SK-N-SH (cell line): ENCODE measurements around the gene SLC10A7. TPM values are rescaled to one million over a fixed set of nuclear protein-coding genes. Genes with fewer than 3 reads are reported as not detected.

ENCODE experiments used
- CTCF ChIA-PET: fragments of 300-600, 350-600 bp; formaldehyde crosslinking; extraction: SDS; loops from one replicate; lab custom pipeline; 2021; lab: Yijun Ruan, JAX
- POLR2A ChIA-PET: fragments of 350-600 bp; sonication (Branson Sonifier 250); formaldehyde crosslinking; extraction: SDS; loops from one replicate; lab custom pipeline; 2020; ENCODE audit warnings: antibody characterized with exemption, inconsistent platforms; lab: Yijun Ruan, JAX
- DNase-seq: peaks from one replicate; pipeline ENCODE4 v3.0.0; 2012
- H2AFZ ChIP-seq: fragments of 200-600 bp; sonication (generic); 2 replicates; pipeline ENCODE4 v1.8.1; 2016; ENCODE audit warnings: antibody characterized with exemption, mild to moderate bottlenecking, low read depth
- H3F3A ChIP-seq: fragments of 200-600 bp; sonication (generic); replicated peaks from 2 replicates; pipeline ENCODE3; 2016; ENCODE audit warnings: antibody characterized with exemption, mild to moderate bottlenecking; ENCODE audit not compliant: insufficient read depth
- H3K27ac ChIP-seq, 2 experiments: fragments of 200-500 bp in 1 of 2; fragments of 200-600 bp in 1 of 2; sonication (Bioruptor generic) in 1 of 2; sonication (generic), shearing (Covaris generic) in 1 of 2; 2 replicates each; pipeline versions ENCODE4 v1.5.1 to v1.6.1; 2014 to 2016; ENCODE audit warnings: low read depth in 2 of 2, inconsistent platforms in 1 of 2, low read length in 1 of 2, mild to moderate bottlenecking in 1 of 2, mixed read lengths in 1 of 2
- H3K27me3 ChIP-seq: fragments of 200-600 bp; sonication (generic), shearing (Covaris generic); 2 replicates; pipeline ENCODE4 v1.6.1; 2016; ENCODE audit warnings: mixed run types; ENCODE audit not compliant: insufficient read depth
- H3K36me3 ChIP-seq, 2 experiments: fragments of 200-500 bp in 1 of 2; fragments of 200-600 bp in 1 of 2; sonication (Bioruptor generic) in 1 of 2; sonication (generic) in 1 of 2; replicated peaks in 1 of 2; 2 replicates each; pipeline versions ENCODE3 to v1.5.1; 2014 to 2016; ENCODE audit warnings: low read length in 1 of 2, mild to moderate bottlenecking in 1 of 2; ENCODE audit not compliant: insufficient read depth in 2 of 2, control insufficient read depth in 1 of 2
- H3K4me1 ChIP-seq, 2 experiments: fragments of 200-500 bp in 1 of 2; fragments of 200-600 bp in 1 of 2; sonication (Bioruptor generic) in 1 of 2; sonication (generic), shearing (Covaris generic) in 1 of 2; 2 replicates each; pipeline versions ENCODE4 v1.5.1 to v1.6.1; 2014 to 2016; ENCODE audit warnings: low read depth in 1 of 2, low read length in 1 of 2, mixed run types in 1 of 2; ENCODE audit not compliant: insufficient read depth in 2 of 2, control insufficient read depth in 1 of 2
- H3K4me2 ChIP-seq: fragments of 200-600 bp; sonication (generic), shearing (Covaris generic); 2 replicates; pipeline ENCODE4 v1.6.1; 2017; ENCODE audit warnings: mixed run types
- H3K4me3 ChIP-seq, 2 experiments: fragments of 200-500 bp in 1 of 2; fragments of 200-600 bp in 1 of 2; sonication (Bioruptor generic) in 1 of 2; sonication (generic), shearing (Covaris generic) in 1 of 2; 2 replicates each; pipeline versions ENCODE4 v1.5.1 to v1.8.1; 2014 to 2016; ENCODE audit warnings: low read depth in 2 of 2, inconsistent platforms in 1 of 2, low read length in 1 of 2, mild to moderate bottlenecking in 1 of 2, mixed read lengths in 1 of 2, moderate library complexity in 1 of 2
- H3K79me2 ChIP-seq: fragments of 200-600 bp; sonication (generic); 2 replicates; pipeline ENCODE4 v1.8.1; 2017; ENCODE audit warnings: mild to moderate bottlenecking; ENCODE audit not compliant: insufficient read depth
- H3K9ac ChIP-seq: fragments of 200-600 bp; sonication (generic); 2 replicates; pipeline ENCODE4 v1.6.1; 2017; ENCODE audit warnings: mixed run types
- H3K9me2 ChIP-seq: fragments of 200-600 bp; sonication (generic); 2 replicates; pipeline ENCODE4 v1.6.1; 2017; ENCODE audit warnings: mixed run types
- H3K9me3 ChIP-seq: fragments of 200-600 bp; sonication (generic); 2 replicates; pipeline ENCODE4 v1.6.1; 2017; ENCODE audit warnings: mixed run types, mild to moderate bottlenecking, moderate library complexity
- H4K20me1 ChIP-seq: fragments of 200-600 bp; sonication (generic); 2 replicates; pipeline ENCODE4 v1.6.1; 2017; ENCODE audit warnings: mild to moderate bottlenecking, mixed run types; ENCODE audit not compliant: insufficient read depth
- CHD2 ChIP-seq: fragments of 150-350 bp; IDR thresholded peaks from 2 replicates; pipeline ENCODE4 v1.6.1; 2018; ENCODE audit warnings: low read length; ENCODE audit not compliant: partially characterized antibody
- ELF1 ChIP-seq: IDR thresholded peaks from 2 replicates; pipeline ENCODE4 v1.4.0; 2012
- EZH2phosphoT487 ChIP-seq: fragments of 200-600 bp; sonication (generic); IDR thresholded peaks from 2 replicates; pipeline ENCODE4 v1.6.1; 2017; ENCODE audit warnings: low read depth, mixed run types, mild to moderate bottlenecking, antibody characterized with exemption, moderate library complexity, borderline replicate concordance
- FOXM1 ChIP-seq: IDR thresholded peaks from 2 replicates; pipeline ENCODE4 v1.4.0; 2012; ENCODE audit warnings: low read depth, mild to moderate bottlenecking
- GATA2 ChIP-seq: sonication (generic); formaldehyde crosslinking; IDR thresholded peaks from 2 replicates; pipeline ENCODE4 v1.5.0; 2020; ENCODE audit warnings: mild to moderate bottlenecking, missing genetic modification reagents
- IRF3 ChIP-seq: fragments of 150-350 bp; IDR thresholded peaks from 2 replicates; pipeline ENCODE4 v1.6.1; 2016; ENCODE audit warnings: mild to moderate bottlenecking, low read depth, low read length
- MAX ChIP-seq: IDR thresholded peaks from 2 replicates; pipeline ENCODE4 v1.4.0; 2012; ENCODE audit warnings: low read depth
- PBX3 ChIP-seq: IDR thresholded peaks from 2 replicates; pipeline ENCODE4; 2012
- RCOR1 ChIP-seq: fragments of 150-350 bp; IDR thresholded peaks from 2 replicates; pipeline ENCODE4 v1.6.1; 2017; ENCODE audit warnings: antibody characterized with exemption, low read length
- RXRA ChIP-seq: IDR thresholded peaks from 2 replicates; pipeline ENCODE4 v1.4.0; 2012; ENCODE audit warnings: low read depth, mild to moderate bottlenecking, borderline replicate concordance
- SIN3A ChIP-seq: IDR thresholded peaks from 2 replicates; pipeline ENCODE4 v1.6.1; 2012; ENCODE audit warnings: low read depth, mild to moderate bottlenecking, low read length, moderate library complexity, borderline replicate concordance
- TCF12 ChIP-seq: IDR thresholded peaks from 2 replicates; pipeline ENCODE4 v1.4.0; 2012
- USF2 ChIP-seq: fragments of 150-350 bp; IDR thresholded peaks from 2 replicates; pipeline ENCODE4 v1.6.1; 2017; ENCODE audit warnings: antibody characterized with exemption, low read length, low read depth, borderline replicate concordance
- ZBTB33 ChIP-seq: IDR thresholded peaks from 2 replicates; pipeline ENCODE4 v1.4.0; 2012; ENCODE audit warnings: low read depth, borderline replicate concordance
- WGBS: methylation state at CpG from one replicate; pipeline ENCODE4 v1.1.6; 2017; ENCODE audit warnings: low lambda C conversion rate; 5-methylcytosine and 5-hydroxymethylcytosine counted together
- polyA plus RNA-seq, 3 experiments: library from polyadenylated mRNA; depleted of rRNA; stranded (reverse); fragments of >200 nt; gene quantifications; 2 replicates each; pipeline ENCODE4 v1.2.3, GENCODE V29; 2012

SLC10A7 gene
- polyA plus RNA-seq, 1 of the 3 experiments (the other 2 are of a cell fraction), result 3.3 TPM

- POLR2A ChIA-PET, result no interaction called here
- no peak for TF ChIP-seq GATA2 (CRISPR knock-in tag)
- TF ChIP-seq PBX3, result no peak
- no peak for TF ChIP-seq CHD2
- TF ChIP-seq USF2, result no peak
- no peak for TF ChIP-seq MAX
- TF ChIP-seq RCOR1, result no peak
- TF ChIP-seq FOXM1, result no peak
- no peak for TF ChIP-seq ELF1
- no peak for TF ChIP-seq SIN3A
- TF ChIP-seq EZH2phosphoT487, result no peak
- no peak for TF ChIP-seq ZBTB33
- no peak for TF ChIP-seq TCF12
- TF ChIP-seq IRF3, result no peak
- TF ChIP-seq RXRA, result no peak
- TF ChIP-seq, all 33 proteins: peak for 0
- CTCF ChIA-PET, result interaction anchor here (0.9 kb wide), 1 partner anchor 66 kb away, joined by 3 read pairs; no protein-coding TSS in a partner anchor
Measured at GRCh38 chr4:146407669-146408084, 114.1 kb downstream of the SLC10A7 start.

More at GRCh38 chr4:146407669-146408084, 114.1 kb downstream of the SLC10A7 start:
- no peak overlapping the region for H3K9ac ChIP-seq
- DNase-seq, result no peak
- H3K4me2 ChIP-seq, result no peak overlapping the region
- no peak overlapping the region for H3K4me3 ChIP-seq
- no peak overlapping the region for H3K27ac ChIP-seq
- peaks cover 0 to 6% of the 10 kb centered on the region in 2 experiments; a peak in 1 of 4 replicates for H3K4me1 ChIP-seq
- no peaks in the 10 kb centered on the region for H3F3A ChIP-seq
- H3K36me3 ChIP-seq, result no peaks in the 10 kb centered on the region
- no peaks in the 10 kb centered on the region for H3K9me3 ChIP-seq
- H4K20me1 ChIP-seq, result no peaks in the 10 kb centered on the region
- no peaks in the 10 kb centered on the region for H3K27me3 ChIP-seq
- no peak overlapping the region for H2AFZ ChIP-seq
- no peaks in the 10 kb centered on the region for H3K9me2 ChIP-seq
- no peaks in the 10 kb centered on the region for H3K79me2 ChIP-seq
- 73% methylated on average over 4 of the region's 4 CpGs for WGBS
